Liver (tissue), 9 donors: ENCODE results near the gene PSMD1. TPM values are rescaled to one million over a fixed set of nuclear protein-coding genes. Genes with fewer than 3 reads are reported as not detected.

ENCODE experiments used
- DNase-seq: peaks from one replicate; pipeline ENCODE4 v3.0.0-alpha.2; 2017; ENCODE audit warnings: low spot score
- H3K27ac ChIP-seq, 2 donors: one replicate each; pipeline ENCODE4 v1.7.0; 2013; ENCODE audit warnings: inconsistent platforms in 2 of 2, low read length in 2 of 2, control low read depth in 1 of 2, low read depth in 1 of 2, mild to moderate bottlenecking in 1 of 2
- H3K27me3 ChIP-seq, 4 donors: one replicate each; pipeline versions ENCODE4 v1.6.1 to v1.7.0; 2013; ENCODE audit warnings: low read length in 3 of 4, inconsistent platforms in 1 of 4, mild to moderate bottlenecking in 1 of 4, moderate library complexity in 1 of 4; ENCODE audit not compliant: control insufficient read depth in 4 of 4, insufficient read depth in 4 of 4
- H3K36me3 ChIP-seq, 4 donors: one replicate each; pipeline versions ENCODE4 v1.6.1 to v1.7.0; 2013; ENCODE audit warnings: low read length in 3 of 4, mild to moderate bottlenecking in 3 of 4, low read depth in 1 of 4, moderate library complexity in 1 of 4; ENCODE audit not compliant: control insufficient read depth in 4 of 4, insufficient read depth in 3 of 4
- H3K4me1 ChIP-seq, 4 donors: one replicate each; pipeline versions ENCODE4 v1.6.1 to v1.7.0; 2013; ENCODE audit warnings: low read length in 3 of 4, mild to moderate bottlenecking in 3 of 4, moderate library complexity in 1 of 4; ENCODE audit not compliant: control insufficient read depth in 4 of 4, insufficient read depth in 4 of 4
- H3K4me3 ChIP-seq, 3 donors: one replicate each; pipeline versions ENCODE4 v1.6.1 to v1.7.0; 2013; ENCODE audit warnings: low read length in 3 of 3, control low read depth in 1 of 3, low read depth in 1 of 3, mild to moderate bottlenecking in 1 of 3
- H3K9ac ChIP-seq, 2 donors: one replicate each; pipeline ENCODE4 v1.7.0; 2013; ENCODE audit warnings: low read length in 2 of 2, mild to moderate bottlenecking in 2 of 2, moderate library complexity in 2 of 2, control low read depth in 1 of 2, low read depth in 1 of 2
- H3K9me3 ChIP-seq, 4 donors: one replicate each; pipeline versions ENCODE4 v1.6.1 to v1.7.0; 2013; ENCODE audit warnings: low read length in 3 of 4; ENCODE audit not compliant: control insufficient read depth in 4 of 4
- CTCF ChIP-seq: fragments of 150-350 bp; IDR thresholded peaks from 2 replicates; pipeline ENCODE4 v1.5.1; 2017; ENCODE audit warnings: improper control_type of control experiment, low read depth, low read length; ENCODE audit not compliant: missing input control
- EGR1 ChIP-seq, 2 donors: IDR thresholded peaks; 2 replicates each; pipeline ENCODE4 v1.6.1; 2016 to 2018; ENCODE audit warnings: antibody characterized with exemption in 2 of 2, low read depth in 2 of 2
- FOXA1 ChIP-seq: IDR thresholded peaks from 2 replicates; pipeline ENCODE4 v1.6.1; 2016; ENCODE audit warnings: antibody characterized with exemption
- FOXA2 ChIP-seq: IDR thresholded peaks from 2 replicates; pipeline ENCODE4 v1.6.1; 2016; ENCODE audit warnings: antibody characterized with exemption
- GABPA ChIP-seq, 2 donors: IDR thresholded peaks in 1 of 2; conservative IDR thresholded peaks in 1 of 2; 2 replicates each; pipeline ENCODE4 v1.6.1; 2016; ENCODE audit warnings: antibody characterized with exemption in 2 of 2, mild to moderate bottlenecking in 1 of 2, moderate library complexity in 1 of 2
- HNF4A ChIP-seq, 2 donors: conservative IDR thresholded peaks; 2 replicates each; pipeline ENCODE4 v1.6.1; 2016; ENCODE audit warnings: antibody characterized with exemption in 2 of 2, mild to moderate bottlenecking in 2 of 2
- HNF4G ChIP-seq: IDR thresholded peaks from 2 replicates; pipeline ENCODE4 v1.6.1; 2016; ENCODE audit warnings: antibody characterized with exemption
- JUND ChIP-seq, 2 donors: IDR thresholded peaks; 2 replicates each; pipeline ENCODE4 v1.6.1; 2016; ENCODE audit warnings: antibody characterized with exemption in 2 of 2
- NR2F2 ChIP-seq: IDR thresholded peaks from 2 replicates; pipeline ENCODE4 v1.6.1; 2016; ENCODE audit warnings: antibody characterized with exemption
- RAD21 ChIP-seq, 2 donors: IDR thresholded peaks; 2 replicates each; pipeline ENCODE4 v1.6.1; 2016; ENCODE audit warnings: antibody characterized with exemption in 2 of 2, mild to moderate bottlenecking in 2 of 2
- RXRA ChIP-seq, 2 donors: IDR thresholded peaks; 2 replicates each; pipeline ENCODE4 v1.6.1; 2017 to 2018; ENCODE audit warnings: antibody characterized with exemption in 2 of 2, mild to moderate bottlenecking in 1 of 2
- SP1 ChIP-seq: IDR thresholded peaks from 2 replicates; pipeline ENCODE4 v1.6.1; 2018; ENCODE audit warnings: antibody characterized with exemption, mild to moderate bottlenecking
- TAF1 ChIP-seq: conservative IDR thresholded peaks from 2 replicates; pipeline ENCODE4 v1.6.1; 2016; ENCODE audit warnings: antibody characterized with exemption, mild to moderate bottlenecking
- YY1 ChIP-seq: IDR thresholded peaks from 2 replicates; pipeline ENCODE4 v1.6.1; 2016; ENCODE audit warnings: antibody characterized with exemption, mild to moderate bottlenecking
- WGBS: extraction: QIAGEN DNeasy Blood & Tissue Kit; methylation state at CpG from one replicate; pipeline ENCODE4 v1.1.7; 2013; 5-methylcytosine and 5-hydroxymethylcytosine counted together
- polyA plus RNA-seq, 2 donors: library from polyadenylated mRNA; stranded (reverse) in 1 of 2; unstranded in 1 of 2; fragments of 200-250 nt in 1 of 2; fragments of >200 nt in 1 of 2; fragmentation: Nextera tagmentation in 1 of 2; extraction: Ambion mirVana in 1 of 2; gene quantifications; one replicate each; pipeline versions ENCODE4 v1.2.1 to v1.2.3, GENCODE V29; 2013 to 2015
- total RNA-seq, 2 donors: library from RNA; depleted of rRNA; stranded (reverse); fragments of >200 nt; gene quantifications; one replicate each; pipeline ENCODE4 v1.2.3, GENCODE V29; 2014
- TF ChIP-seq, protein P1 (sequence below): IDR thresholded peaks from 2 replicates; pipeline ENCODE4 v1.6.1; 2016; ENCODE audit warnings: antibody characterized with exemption, mild to moderate bottlenecking
- TF ChIP-seq, protein P2 (sequence below): IDR thresholded peaks from 2 replicates; pipeline ENCODE4 v1.6.1; 2016; ENCODE audit warnings: antibody characterized with exemption
- TF ChIP-seq, protein P3 (sequence below): IDR thresholded peaks from 2 replicates; pipeline ENCODE4 v1.6.1; 2016; ENCODE audit warnings: antibody characterized with exemption
- TF ChIP-seq, protein P4 (sequence below): IDR thresholded peaks from 2 replicates; pipeline ENCODE4 v1.6.1; 2016; ENCODE audit warnings: antibody characterized with exemption
- donor health status: healthy.
- donor health status: healthy.
- donor health status: healthy.
- donor health status: healthy.
- donor health status: healthy.

The PSMD1 gene
- total and polyA plus RNA-seq, 4 donors = 31.7 to 83.3 (median 68.1) TPM

GRCh38 chr2:231051116-231051515, 5.6 kb upstream of the PSMD1 start:
- Histone ChIP-seq H3K36me3 (peaks cover 0 to 7% (median 5%) of the 10 kb centered on the region in 4 donors), H3K4me3 (no peak overlapping the region), H3K27ac (peak overlapping the region; percentile 73 to 86), H3K4me1 (peaks cover 22 to 77% (median 67%) of the 10 kb centered on the region in 4 donors), H3K27me3 (no peaks in the 10 kb centered on the region), H3K9ac (peak overlapping the region in 1 of 2 donors; percentile 64), H3K9me3 (no peaks in the 10 kb centered on the region)
- TF ChIP-seq, protein P1, sequence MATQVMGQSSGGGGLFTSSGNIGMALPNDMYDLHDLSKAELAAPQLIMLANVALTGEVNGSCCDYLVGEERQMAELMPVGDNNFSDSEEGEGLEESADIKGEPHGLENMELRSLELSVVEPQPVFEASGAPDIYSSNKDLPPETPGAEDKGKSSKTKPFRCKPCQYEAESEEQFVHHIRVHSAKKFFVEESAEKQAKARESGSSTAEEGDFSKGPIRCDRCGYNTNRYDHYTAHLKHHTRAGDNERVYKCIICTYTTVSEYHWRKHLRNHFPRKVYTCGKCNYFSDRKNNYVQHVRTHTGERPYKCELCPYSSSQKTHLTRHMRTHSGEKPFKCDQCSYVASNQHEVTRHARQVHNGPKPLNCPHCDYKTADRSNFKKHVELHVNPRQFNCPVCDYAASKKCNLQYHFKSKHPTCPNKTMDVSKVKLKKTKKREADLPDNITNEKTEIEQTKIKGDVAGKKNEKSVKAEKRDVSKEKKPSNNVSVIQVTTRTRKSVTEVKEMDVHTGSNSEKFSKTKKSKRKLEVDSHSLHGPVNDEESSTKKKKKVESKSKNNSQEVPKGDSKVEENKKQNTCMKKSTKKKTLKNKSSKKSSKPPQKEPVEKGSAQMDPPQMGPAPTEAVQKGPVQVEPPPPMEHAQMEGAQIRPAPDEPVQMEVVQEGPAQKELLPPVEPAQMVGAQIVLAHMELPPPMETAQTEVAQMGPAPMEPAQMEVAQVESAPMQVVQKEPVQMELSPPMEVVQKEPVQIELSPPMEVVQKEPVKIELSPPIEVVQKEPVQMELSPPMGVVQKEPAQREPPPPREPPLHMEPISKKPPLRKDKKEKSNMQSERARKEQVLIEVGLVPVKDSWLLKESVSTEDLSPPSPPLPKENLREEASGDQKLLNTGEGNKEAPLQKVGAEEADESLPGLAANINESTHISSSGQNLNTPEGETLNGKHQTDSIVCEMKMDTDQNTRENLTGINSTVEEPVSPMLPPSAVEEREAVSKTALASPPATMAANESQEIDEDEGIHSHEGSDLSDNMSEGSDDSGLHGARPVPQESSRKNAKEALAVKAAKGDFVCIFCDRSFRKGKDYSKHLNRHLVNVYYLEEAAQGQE = no peak
- TF ChIP-seq, protein P2, sequence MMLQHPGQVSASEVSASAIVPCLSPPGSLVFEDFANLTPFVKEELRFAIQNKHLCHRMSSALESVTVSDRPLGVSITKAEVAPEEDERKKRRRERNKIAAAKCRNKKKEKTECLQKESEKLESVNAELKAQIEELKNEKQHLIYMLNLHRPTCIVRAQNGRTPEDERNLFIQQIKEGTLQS = no peak
- TF ChIP-seq YY1 = no peak
- TF ChIP-seq RAD21 (IDR thresholded peaks at IDR 0.05) = no peak
- TF ChIP-seq CTCF = no peak
- peak; percentile 54 to 59 for TF ChIP-seq HNF4A (conservative IDR thresholded peaks at IDR 0.05)
- TF ChIP-seq RXRA (IDR thresholded peaks at IDR 0.05) = peak; percentile 44 to 72
- TF ChIP-seq, protein P3, sequence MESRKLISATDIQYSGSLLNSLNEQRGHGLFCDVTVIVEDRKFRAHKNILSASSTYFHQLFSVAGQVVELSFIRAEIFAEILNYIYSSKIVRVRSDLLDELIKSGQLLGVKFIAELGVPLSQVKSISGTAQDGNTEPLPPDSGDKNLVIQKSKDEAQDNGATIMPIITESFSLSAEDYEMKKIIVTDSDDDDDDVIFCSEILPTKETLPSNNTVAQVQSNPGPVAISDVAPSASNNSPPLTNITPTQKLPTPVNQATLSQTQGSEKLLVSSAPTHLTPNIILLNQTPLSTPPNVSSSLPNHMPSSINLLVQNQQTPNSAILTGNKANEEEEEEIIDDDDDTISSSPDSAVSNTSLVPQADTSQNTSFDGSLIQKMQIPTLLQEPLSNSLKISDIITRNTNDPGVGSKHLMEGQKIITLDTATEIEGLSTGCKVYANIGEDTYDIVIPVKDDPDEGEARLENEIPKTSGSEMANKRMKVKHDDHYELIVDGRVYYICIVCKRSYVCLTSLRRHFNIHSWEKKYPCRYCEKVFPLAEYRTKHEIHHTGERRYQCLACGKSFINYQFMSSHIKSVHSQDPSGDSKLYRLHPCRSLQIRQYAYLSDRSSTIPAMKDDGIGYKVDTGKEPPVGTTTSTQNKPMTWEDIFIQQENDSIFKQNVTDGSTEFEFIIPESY = no peak
- TF ChIP-seq GABPA (IDR thresholded peaks at IDR 0.05 in 1 of 2, conservative IDR thresholded peaks at IDR 0.05 in 1 of 2) = no peak
- TF ChIP-seq TAF1 = no peak
- TF ChIP-seq FOXA1 = no peak
- no peak for TF ChIP-seq JUND (IDR thresholded peaks at IDR 0.05)
- TF ChIP-seq EGR1 (IDR thresholded peaks at IDR 0.05; ENCODE audit: low read depth in 2 of 2) = no peak
- TF ChIP-seq NR2F2 = peak; percentile 52
- TF ChIP-seq FOXA2 = no peak
- TF ChIP-seq, protein P4, sequence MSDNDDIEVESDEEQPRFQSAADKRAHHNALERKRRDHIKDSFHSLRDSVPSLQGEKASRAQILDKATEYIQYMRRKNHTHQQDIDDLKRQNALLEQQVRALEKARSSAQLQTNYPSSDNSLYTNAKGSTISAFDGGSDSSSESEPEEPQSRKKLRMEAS = no peak
- TF ChIP-seq SP1 = no peak
- peak; percentile 14 for TF ChIP-seq HNF4G
- DNase-seq = no peak
- 28% methylated on average over 5 of the region's 5 CpGs for WGBS
